Measurements from ENCODE around the gene PABPC1L2A.
"Not testable (repeated sequence)": the region's sequence is repeated elsewhere in the genome, so short reads cannot be mapped to it uniquely, and the experiment has no call there.

Gene PABPC1L2A

DNA sequence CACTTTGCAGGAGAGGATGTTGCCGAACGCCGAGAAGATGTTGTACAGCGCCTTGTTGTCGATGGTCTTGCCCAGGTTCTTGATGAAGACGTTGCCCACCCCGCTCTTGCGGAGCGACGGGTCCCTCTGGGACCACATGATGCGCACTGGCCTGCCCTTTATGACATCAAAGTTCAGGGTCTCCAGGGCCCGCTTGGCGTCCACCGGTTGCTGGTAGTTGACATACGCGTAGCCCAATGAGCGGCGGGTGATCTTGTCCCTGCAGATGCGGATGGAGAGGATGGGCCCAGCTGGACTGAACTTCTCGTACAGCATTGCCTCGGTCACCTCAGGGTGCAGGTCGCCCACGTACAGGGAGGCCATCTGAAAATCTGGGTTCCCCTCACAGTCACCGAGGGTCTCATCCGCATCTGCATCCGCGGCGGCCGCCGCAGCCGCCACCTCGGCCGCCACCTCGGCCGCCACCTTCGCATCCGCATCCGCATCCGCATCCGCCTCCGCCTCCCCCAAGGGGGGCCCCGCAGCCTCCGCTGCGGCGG, at the start of gene PABPC1L2A:
PABPC1L2A (minus strand) TSS at position 489 of the 539 bp plus-strand sequence; CDS start at position 363, 126 bp downstream.
- not testable (repeated sequence) for DNase-seq

DNA sequence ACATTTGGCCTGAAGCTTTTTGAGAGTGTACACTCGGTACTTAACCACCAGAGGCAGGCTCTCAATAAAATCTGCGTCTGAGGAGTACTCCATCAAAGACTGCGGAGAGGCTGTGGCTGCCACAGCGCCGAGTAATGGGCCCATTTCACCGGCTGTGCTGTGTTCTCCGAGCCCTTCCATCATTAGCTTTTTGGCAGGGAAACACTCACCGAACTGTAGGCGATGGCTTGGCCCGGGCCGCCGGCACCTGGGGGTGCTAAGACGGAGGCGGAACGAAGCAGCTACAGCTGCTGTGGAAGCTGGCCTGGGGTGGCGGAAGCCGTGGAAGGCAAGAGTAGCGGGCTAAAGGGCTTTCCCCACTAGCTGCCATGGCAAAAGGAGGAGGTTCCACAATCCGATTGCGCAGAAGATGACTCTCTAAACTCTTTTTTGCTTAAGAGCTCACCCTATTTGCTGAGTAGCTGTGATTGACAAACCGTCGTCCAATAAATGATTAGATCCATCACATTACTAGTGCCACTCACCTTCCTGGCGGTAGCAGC, 48.5 kb upstream of the PABPC1L2A start:
- DNase-seq = peak in 21 of 56 donors; percentile 0 to 15 (median 2)

DNA sequence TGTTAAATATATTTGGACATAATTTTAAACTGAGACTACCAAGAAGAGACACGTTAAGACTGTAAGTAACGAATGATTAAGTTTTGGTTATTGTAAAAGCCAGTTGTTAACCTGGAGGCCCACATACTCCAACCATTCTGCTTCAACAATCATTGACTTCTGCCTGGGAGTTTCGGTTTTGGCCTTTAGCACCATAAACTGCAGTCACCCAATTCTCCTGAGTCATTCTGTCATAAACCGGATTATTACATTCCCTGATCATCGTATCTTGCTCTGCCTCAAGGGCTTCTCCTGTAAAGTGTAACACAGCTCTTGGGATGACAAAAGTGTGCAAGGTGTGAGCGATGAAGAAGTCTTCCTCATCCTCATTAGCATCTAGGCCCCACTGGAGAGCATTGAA, 46.9 kb upstream of the PABPC1L2A start:
- DNase-seq = no peak

- not testable (repeated sequence) for DNase-seq
Measured at GRCh38 chrX:73099505-73099904, 20.2 kb upstream of the PABPC1L2A start.

DNA sequence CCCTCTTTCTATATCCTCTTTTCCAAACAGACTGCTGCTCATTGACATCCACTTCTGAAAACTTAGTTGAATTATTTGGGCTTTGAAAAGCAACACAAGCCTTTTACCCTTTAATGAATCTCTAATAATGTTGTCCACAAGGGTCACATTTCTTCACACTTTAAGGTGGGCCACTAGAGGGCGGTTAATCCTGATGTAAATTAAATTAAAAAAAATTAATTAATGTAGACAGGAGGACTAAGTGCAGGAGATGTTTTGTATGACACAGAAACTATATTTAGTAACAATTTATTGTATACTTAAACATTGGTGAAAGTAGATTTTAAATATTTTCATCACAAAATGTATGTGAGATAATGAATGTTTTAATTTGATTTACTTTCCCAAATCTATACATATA, 7.5 kb upstream of the PABPC1L2A start:
- peak in 2 of 56 donors; percentile 0 to 2 for DNase-seq

GRCh38 chrX:73079884-73080283, 572 bp upstream of the PABPC1L2A start:
- DNase-seq = not testable (repeated sequence)

- DNase-seq = not testable (repeated sequence)
Measured at GRCh38 chrX:73078597-73078996, 715 bp downstream of the PABPC1L2A start.

DNA sequence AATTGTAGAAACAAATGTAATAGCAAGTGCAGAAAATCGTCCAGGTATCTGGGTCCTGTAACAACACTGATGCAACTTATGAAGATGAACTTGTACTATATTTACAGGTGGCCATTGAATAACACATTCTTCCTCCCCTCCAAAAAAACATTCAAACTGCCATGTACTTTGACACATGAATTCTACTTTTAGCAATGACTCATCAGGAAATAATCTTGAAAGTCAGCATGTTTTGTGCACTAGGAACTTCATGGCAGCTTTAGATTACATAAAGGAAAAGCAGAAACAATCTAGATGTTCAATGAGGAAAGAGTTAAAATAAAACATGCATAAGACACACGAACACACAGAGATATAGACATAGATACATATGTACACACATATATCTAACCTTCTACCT, 2.5 kb downstream of the PABPC1L2A start:
- no peak for DNase-seq

GRCh38 chrX:73069365-73070035, 9.8 kb downstream of the PABPC1L2A start:
- no peak for DNase-seq

GRCh38 chrX:73068467-73069364, 10.6 kb downstream of the PABPC1L2A start:
- no peak for DNase-seq

DNA sequence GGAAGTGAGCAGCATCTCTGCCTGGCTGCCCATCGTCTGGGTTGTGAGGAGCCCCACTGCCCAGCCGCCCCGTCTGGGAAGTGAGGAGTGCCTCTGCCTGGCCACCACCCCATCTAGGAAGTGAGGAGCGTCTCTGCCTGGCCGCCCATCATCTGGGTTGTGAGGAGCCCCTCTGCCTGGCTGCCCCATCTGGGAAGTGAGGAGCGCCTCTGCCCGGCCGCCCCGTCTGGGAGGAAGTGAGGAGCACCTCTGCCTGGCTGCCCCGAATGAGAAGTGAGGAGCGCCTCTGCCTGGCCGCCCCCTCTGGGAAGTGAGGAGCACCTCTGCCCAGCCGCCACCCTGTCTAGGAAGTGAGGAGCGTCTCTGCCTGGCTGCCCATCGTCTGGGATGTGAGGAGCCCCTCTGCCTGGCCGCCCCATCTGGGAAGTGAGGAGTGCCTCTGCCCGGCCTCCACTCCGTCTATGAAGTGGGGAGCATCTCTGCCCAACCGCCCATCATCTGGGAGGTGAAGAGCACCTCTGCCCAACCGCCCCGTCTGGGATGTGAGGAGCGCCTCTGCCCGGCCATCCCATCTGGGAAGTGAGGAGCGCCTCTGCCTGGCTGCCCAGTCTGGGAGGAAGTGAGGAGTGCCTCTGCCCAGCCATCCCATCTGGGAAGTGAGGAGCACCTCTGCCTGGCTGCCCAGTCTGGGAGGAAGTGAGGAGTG, 11.4 kb downstream of the PABPC1L2A start:
- DNase-seq = not testable (repeated sequence)

GRCh38 chrX:73028876-73029275, 50.4 kb downstream of the PABPC1L2A start:
- DNase-seq = no peak
